Measurements from ENCODE around the gene TCF12. TPM values are rescaled to one million over a fixed set of nuclear protein-coding genes. Genes with fewer than 3 reads are reported as not detected.

The TCF12 gene
- total RNA-seq, 1 donor from 2014 or later = 164 TPM

- DNase-seq (ENCODE audit: extremely low spot score, unreplicated experiment) = no peak
- peaks cover 56% of the 10 kb centered on the region for H3K4me1 Mint-ChIP-seq (ENCODE audit: unreplicated experiment)
- H3K27me3 Mint-ChIP-seq (ENCODE audit: unreplicated experiment) = no peaks in the 10 kb centered on the region
- H3K27ac Mint-ChIP-seq (ENCODE audit: unreplicated experiment) = peak overlapping the region; percentile 96
- peak overlapping the region; percentile 72 for H3K4me3 Mint-ChIP-seq (ENCODE audit: unreplicated experiment)
- no peaks in the 10 kb centered on the region for H3K9me3 Mint-ChIP-seq (ENCODE audit: unreplicated experiment)
- TF ChIP-seq CTCF (IDR thresholded peaks at IDR 0.05) = peak; percentile 81
- no peaks in the 10 kb centered on the region for H3K36me3 Mint-ChIP-seq (ENCODE audit: unreplicated experiment)
Observed at GRCh38 chr15:57146506-57147201, 228.2 kb downstream of the TCF12 start.

- Mint-ChIP-seq H3K4me3 (ENCODE audit: unreplicated experiment) (no peak overlapping the region), H3K9me3 (ENCODE audit: unreplicated experiment) (peaks cover 5% of the 10 kb centered on the region), H3K4me1 (ENCODE audit: unreplicated experiment) (peaks cover 62% of the 10 kb centered on the region), H3K36me3 (ENCODE audit: unreplicated experiment) (no peaks in the 10 kb centered on the region), H3K27me3 (ENCODE audit: unreplicated experiment) (no peaks in the 10 kb centered on the region), H3K27ac (ENCODE audit: unreplicated experiment) (peak overlapping the region; percentile 96)
- DNase-seq (ENCODE audit: extremely low spot score, unreplicated experiment) = no peak
- no peak for TF ChIP-seq CTCF (IDR thresholded peaks at IDR 0.05)
Observed at GRCh38 chr15:57147621-57148020, 229.2 kb downstream of the TCF12 start.

- DNase-seq (ENCODE audit: extremely low spot score, unreplicated experiment) = no peak
- Mint-ChIP-seq H3K4me3 (ENCODE audit: unreplicated experiment) (no peak overlapping the region), H3K4me1 (ENCODE audit: unreplicated experiment) (peaks cover 68% of the 10 kb centered on the region), H3K27ac (ENCODE audit: unreplicated experiment) (peak overlapping the region; percentile 81), H3K9me3 (ENCODE audit: unreplicated experiment) (peaks cover 6% of the 10 kb centered on the region), H3K36me3 (ENCODE audit: unreplicated experiment) (peaks cover 1% of the 10 kb centered on the region), H3K27me3 (ENCODE audit: unreplicated experiment) (no peaks in the 10 kb centered on the region)
- no peak for TF ChIP-seq CTCF (IDR thresholded peaks at IDR 0.05)
Observed at GRCh38 chr15:57148262-57148661, 229.8 kb downstream of the TCF12 start.

- peaks cover 70% of the 10 kb centered on the region for H3K4me1 Mint-ChIP-seq (ENCODE audit: unreplicated experiment)
Observed at GRCh38 chr15:57149196-57149595, 230.8 kb downstream of the TCF12 start.

More at GRCh38 chr15:57149196-57149595, 230.8 kb downstream of the TCF12 start:
- DNase-seq (ENCODE audit: extremely low spot score, unreplicated experiment) = no peak
- peaks cover 7% of the 10 kb centered on the region for H3K36me3 Mint-ChIP-seq (ENCODE audit: unreplicated experiment)
- H3K4me3 Mint-ChIP-seq (ENCODE audit: unreplicated experiment) = peak overlapping the region; percentile 0
- TF ChIP-seq CTCF (IDR thresholded peaks at IDR 0.05) = no peak
- H3K27ac Mint-ChIP-seq (ENCODE audit: unreplicated experiment) = peak overlapping the region; percentile 81
- peaks cover 8% of the 10 kb centered on the region for H3K9me3 Mint-ChIP-seq (ENCODE audit: unreplicated experiment)
- H3K27me3 Mint-ChIP-seq (ENCODE audit: unreplicated experiment) = no peaks in the 10 kb centered on the region

All from osteocyte (in vitro differentiated cells).